Neural cell (in vitro differentiated cells): ENCODE data around the gene NUDT9.

Source experiments
- EP300 ChIP-seq: fragments of 450-650 bp; conservative IDR thresholded peaks from 2 replicates; pipeline ENCODE4 v1.6.1; 2014; ENCODE audit warnings: antibody characterized with exemption, mild to moderate bottlenecking, moderate library complexity; ENCODE audit not compliant: poor library complexity, severe bottlenecking
- EZH2 ChIP-seq: fragments of 200-600, 300-800 bp; shearing (Covaris generic), sonication (generic); IDR thresholded peaks from 2 replicates; pipeline ENCODE4 v1.6.1; 2014; ENCODE audit warnings: antibody characterized with exemption, low read length, borderline replicate concordance, mild to moderate bottlenecking; ENCODE audit not compliant: insufficient read depth, poor library complexity, severe bottlenecking
- POLR2AphosphoS5 ChIP-seq: IDR thresholded peaks from 2 replicates; pipeline ENCODE4 v1.6.1; 2012
- REST ChIP-seq: IDR thresholded peaks from 2 replicates; pipeline ENCODE4 v1.6.1; 2012; ENCODE audit warnings: borderline replicate concordance
- TAF1 ChIP-seq: IDR thresholded peaks from 2 replicates; pipeline ENCODE4 v1.6.1; 2012; ENCODE audit warnings: low read depth
- TF ChIP-seq, protein P1 (sequence below): fragments of 450-650 bp; IDR thresholded peaks from 2 replicates; pipeline ENCODE4 v1.5.1; 2014; ENCODE audit warnings: antibody characterized with exemption, mild to moderate bottlenecking, moderate library complexity; ENCODE audit not compliant: poor library complexity, severe bottlenecking

DNA sequence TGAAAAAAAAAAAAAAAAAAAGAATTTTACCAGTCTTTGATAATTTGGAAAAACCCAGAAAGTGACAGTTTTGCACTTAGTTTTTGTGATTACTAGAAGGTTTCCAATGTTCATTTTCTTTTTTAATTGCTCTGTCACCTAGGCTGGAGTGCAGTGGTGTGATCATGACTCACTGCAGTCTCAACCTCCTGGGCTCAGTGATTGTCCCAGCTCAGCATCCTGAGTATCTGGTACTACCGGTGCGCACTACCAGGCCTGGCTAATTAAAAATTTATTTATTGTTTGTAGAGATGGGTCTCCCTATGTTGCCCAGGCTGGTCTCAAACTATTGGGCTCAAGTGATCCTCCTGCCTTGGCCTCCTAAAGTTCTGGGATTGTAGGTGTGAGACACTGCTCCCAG, 3.3 kb downstream of the NUDT9 start:
- TF ChIP-seq EP300: no peak
- TF ChIP-seq POLR2AphosphoS5: no peak
- TF ChIP-seq, protein P1, sequence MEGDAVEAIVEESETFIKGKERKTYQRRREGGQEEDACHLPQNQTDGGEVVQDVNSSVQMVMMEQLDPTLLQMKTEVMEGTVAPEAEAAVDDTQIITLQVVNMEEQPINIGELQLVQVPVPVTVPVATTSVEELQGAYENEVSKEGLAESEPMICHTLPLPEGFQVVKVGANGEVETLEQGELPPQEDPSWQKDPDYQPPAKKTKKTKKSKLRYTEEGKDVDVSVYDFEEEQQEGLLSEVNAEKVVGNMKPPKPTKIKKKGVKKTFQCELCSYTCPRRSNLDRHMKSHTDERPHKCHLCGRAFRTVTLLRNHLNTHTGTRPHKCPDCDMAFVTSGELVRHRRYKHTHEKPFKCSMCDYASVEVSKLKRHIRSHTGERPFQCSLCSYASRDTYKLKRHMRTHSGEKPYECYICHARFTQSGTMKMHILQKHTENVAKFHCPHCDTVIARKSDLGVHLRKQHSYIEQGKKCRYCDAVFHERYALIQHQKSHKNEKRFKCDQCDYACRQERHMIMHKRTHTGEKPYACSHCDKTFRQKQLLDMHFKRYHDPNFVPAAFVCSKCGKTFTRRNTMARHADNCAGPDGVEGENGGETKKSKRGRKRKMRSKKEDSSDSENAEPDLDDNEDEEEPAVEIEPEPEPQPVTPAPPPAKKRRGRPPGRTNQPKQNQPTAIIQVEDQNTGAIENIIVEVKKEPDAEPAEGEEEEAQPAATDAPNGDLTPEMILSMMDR: no peak
- TF ChIP-seq TAF1: no peak
- no peak for TF ChIP-seq REST
- TF ChIP-seq EZH2: no peak
